Kidney (tissue), 14 donors: Measurements from ENCODE around the gene E2F7. TPM values are rescaled to one million over a fixed set of nuclear protein-coding genes. Genes with fewer than 3 reads are reported as not detected.

Experiments
- DNase-seq, 5 donors: peaks; one replicate each; pipeline ENCODE4 v3.0.0-alpha.2; 2013 to 2020
- FAIRE-seq: peaks from 2 replicates; lab custom pipeline; 2012; peaks lifted over from hg19 to GRCh38; lab: Jason Lieb, UNC
- H3K27ac ChIP-seq, 2 donors: one replicate each; pipeline ENCODE4 v1.7.0; 2013; ENCODE audit warnings: low read depth in 2 of 2, low read length in 2 of 2, inconsistent platforms in 1 of 2
- H3K27me3 ChIP-seq: one replicate; pipeline ENCODE4 v1.7.1; 2013; ENCODE audit warnings: low read length, inconsistent platforms; ENCODE audit not compliant: control insufficient read depth, insufficient read depth
- H3K36me3 ChIP-seq, 3 donors: one replicate each; pipeline versions ENCODE4 v1.7.0 to v1.7.1; 2013; ENCODE audit warnings: low read length in 3 of 3, control low read depth in 1 of 3, inconsistent platforms in 1 of 3; ENCODE audit not compliant: insufficient read depth in 3 of 3, control insufficient read depth in 2 of 3
- H3K4me1 ChIP-seq, 3 donors: one replicate each; pipeline versions ENCODE4 v1.7.0 to v1.7.1; 2013; ENCODE audit warnings: low read length in 3 of 3, inconsistent platforms in 1 of 3, low read depth in 1 of 3; ENCODE audit not compliant: control insufficient read depth in 2 of 3, insufficient read depth in 2 of 3
- H3K4me3 ChIP-seq, 3 donors: one replicate each; pipeline versions ENCODE4 v1.7.0 to v1.8.1; 2013; ENCODE audit warnings: low read length in 3 of 3, control low read depth in 1 of 3, inconsistent platforms in 1 of 3
- H3K9ac ChIP-seq, 3 donors: one replicate each; pipeline versions ENCODE4 v1.7.0 to v1.7.1; 2013; ENCODE audit warnings: low read length in 3 of 3, control low read depth in 1 of 3, inconsistent platforms in 1 of 3
- H3K9me3 ChIP-seq, 3 donors: one replicate each; pipeline versions ENCODE4 v1.7.0 to v1.7.1; 2013; ENCODE audit warnings: low read length in 3 of 3, control low read depth in 1 of 3, inconsistent platforms in 1 of 3; ENCODE audit not compliant: control insufficient read depth in 2 of 3, insufficient read depth in 1 of 3
- CTCF ChIP-seq: IDR thresholded peaks from 3 replicates; pipeline ENCODE4 v1.5.1; 2012; ENCODE audit warnings: mild to moderate bottlenecking, moderate library complexity, borderline replicate concordance; ENCODE audit not compliant: insufficient read depth; ENCODE audit errors: extremely low read depth
- intact Hi-C: fragments of 100-400 bp; cut with DNase I; formaldehyde crosslinking; loops from one replicate; pipeline ENCODE4 v1.11.1; 2022
- polyA plus RNA-seq: library from polyadenylated mRNA; stranded (reverse); fragments of 350-450 nt; fragmentation: Illumina TruSeq; extraction: RNeasy Lipid Tissue Mini Kit (QIAGEN cat#74804); gene quantifications from one replicate; pipeline ENCODE4 v1.2.3, GENCODE V29; 2014; ENCODE audit warnings: low read depth, low replicate concordance; ENCODE audit not compliant: insufficient read depth
- total RNA-seq: library from RNA; stranded (reverse); fragmentation: NEBNext Ultra II Directional; extraction: Animal tissue kit (Norgen Biotek cat#: 25700); gene quantifications from one replicate; pipeline ENCODE4 v1.2.1, GENCODE V29; 2021
- donor health status: control.
- donor health status: control.
- donor health status: control.
- donor health status: control.
- donor health status: control.
- donor health status: DM: yes; HTN: yes; CAD: no.
- donor health status: Normal renal cell carcinoma (clear cell type).

Gene E2F7
- total and polyA plus RNA-seq, 2 donors from 2014 or later, result 0.28 TPM; not detected in 1

- H3K4me1 ChIP-seq, result no peaks in the 10 kb centered on the region
- peaks cover 0 to 2% (median 0%) of the 10 kb centered on the region in 3 donors for H3K36me3 ChIP-seq
- TF ChIP-seq CTCF, result no peak
- no peaks in the 10 kb centered on the region for H3K9me3 ChIP-seq
- no peak overlapping the region for H3K9ac ChIP-seq
- no peak for FAIRE-seq
- H3K27me3 ChIP-seq, result no peaks in the 10 kb centered on the region
- DNase-seq, result no peak
- intact Hi-C loops, result no loop called here
- H3K4me3 ChIP-seq, result no peak overlapping the region
- no peak overlapping the region for H3K27ac ChIP-seq
Measured at GRCh38 chr12:77046468-77046867, 18.9 kb downstream of the E2F7 start.

GRCh38 chr12:77045183-77045582 lies 20.2 kb downstream of the E2F7 start:
- Histone ChIP-seq H3K9me3 (no peaks in the 10 kb centered on the region), H3K4me3 (no peak overlapping the region), H3K36me3 (peaks cover 0 to 2% (median 0%) of the 10 kb centered on the region in 3 donors), H3K4me1 (no peaks in the 10 kb centered on the region), H3K27ac (no peak overlapping the region), H3K27me3 (no peaks in the 10 kb centered on the region), H3K9ac (no peak overlapping the region)
- no peak for TF ChIP-seq CTCF
- FAIRE-seq (no peak), DNase-seq (no peak)
- intact Hi-C loops, result no loop called here

GRCh38 chr12:77044721-77045120 lies 20.6 kb downstream of the E2F7 start:
- Histone ChIP-seq H3K4me3 (no peak overlapping the region), H3K27me3 (no peaks in the 10 kb centered on the region), H3K9ac (no peak overlapping the region), H3K36me3 (peaks cover 0 to 2% (median 0%) of the 10 kb centered on the region in 3 donors), H3K27ac (no peak overlapping the region), H3K4me1 (no peaks in the 10 kb centered on the region), H3K9me3 (no peaks in the 10 kb centered on the region)
- DNase-seq (no peak), FAIRE-seq (no peak)
- no peak for TF ChIP-seq CTCF
- intact Hi-C loops, result no loop called here

GRCh38 chr12:77042833-77043232 lies 22.5 kb downstream of the E2F7 start:
- no peaks in the 10 kb centered on the region for H3K27me3 ChIP-seq
- DNase-seq (no peak), FAIRE-seq (no peak)

More at GRCh38 chr12:77042833-77043232, 22.5 kb downstream of the E2F7 start:
- no peak overlapping the region for H3K9ac ChIP-seq
- intact Hi-C loops, result no loop called here
- H3K4me1 ChIP-seq, result no peaks in the 10 kb centered on the region
- no peak overlapping the region for H3K4me3 ChIP-seq
- no peak overlapping the region for H3K27ac ChIP-seq
- no peaks in the 10 kb centered on the region for H3K36me3 ChIP-seq
- H3K9me3 ChIP-seq, result peaks cover 0 to 2% (median 0%) of the 10 kb centered on the region in 3 donors
- no peak for TF ChIP-seq CTCF
